Activated CD8-positive, alpha-beta memory T cell treated with anti-CD3 and anti-CD28 coated beads, Interleukin-2, amount 10 ng/mL, durations not matched to agents 7 days and 5 days (primary cell): Measurements from ENCODE around the gene MAPK11. TPM values are rescaled to one million over a fixed set of nuclear protein-coding genes. Genes with fewer than 3 reads are reported as not detected.
"Not testable (repeated sequence)": the region's sequence is repeated elsewhere in the genome, so short reads cannot be mapped to it uniquely, and the experiment has no call there.

Source experiments
- ATAC-seq: fragments of 150-1000 bp; cut with Tn5 transposase; one replicate; pipeline ENCODE4 v1.10.0; 2021; ENCODE audit warnings: moderate library complexity
- CTCF ChIA-PET: fragments of 350-600 bp; sonication (Branson Sonifier 250); formaldehyde crosslinking; loops from one replicate; lab custom pipeline; 2021; ENCODE audit warnings: antibody characterized with exemption; lab: Charles Lee
- DNase-seq: peaks from one replicate; pipeline ENCODE4 v3.0.0-alpha.2; 2020
- H3K27ac Mint-ChIP-seq: one replicate; pipeline ENCODE4 v1.8.0; 2021; ENCODE audit warnings: mild to moderate bottlenecking, mixed read lengths
- H3K27me3 Mint-ChIP-seq: one replicate; pipeline ENCODE4 v1.8.0; 2021; ENCODE audit warnings: mixed read lengths
- H3K36me3 Mint-ChIP-seq: one replicate; pipeline ENCODE4 v1.8.0; 2021; ENCODE audit warnings: mild to moderate bottlenecking, mixed read lengths
- H3K4me1 Mint-ChIP-seq: one replicate; pipeline ENCODE4 v1.8.0; 2021; ENCODE audit warnings: mixed read lengths
- H3K4me3 Mint-ChIP-seq: one replicate; pipeline ENCODE4 v1.8.0; 2021; ENCODE audit warnings: mild to moderate bottlenecking, moderate library complexity, mixed read lengths
- H3K9me3 Mint-ChIP-seq: one replicate; pipeline ENCODE4 v1.8.0; 2022; ENCODE audit warnings: low read depth, mixed read lengths
- total RNA-seq, 2 experiments: library from RNA; stranded (reverse); gene quantifications; one replicate each; pipeline ENCODE4 v1.2.3, GENCODE V29; 2021

MAPK11 gene
- total RNA-seq, 2 experiments from 2014 or later: 16.5 to 18.5 TPM

GRCh38 chr22:50275181-50276055 lies 5.2 kb upstream of the MAPK11 start:
- Mint-ChIP-seq H3K27ac (no peak overlapping the region), H3K4me3 (no peak overlapping the region), H3K9me3 (no peaks in the 10 kb centered on the region), H3K27me3 (peaks cover 5% of the 10 kb centered on the region), H3K36me3 (no peaks in the 10 kb centered on the region), H3K4me1 (peaks cover 9% of the 10 kb centered on the region)
- DNase-seq (no peak), ATAC-seq (no peak)
- CTCF ChIA-PET: interaction anchor here (1.0 to 6.3 kb wide), 21 partner anchors 9 to 416 kb away, joined by 3 to 105 read pairs (median 11); partner anchors contain the start of genes DENND6B, HDAC10 and MAPK12

GRCh38 chr22:50274771-50275170 lies 4.6 kb upstream of the MAPK11 start:
- H3K27me3 Mint-ChIP-seq: peaks cover 5% of the 10 kb centered on the region
- no peaks in the 10 kb centered on the region for H3K9me3 Mint-ChIP-seq
- no peak for DNase-seq
- H3K27ac Mint-ChIP-seq: no peak overlapping the region
- peaks cover 9% of the 10 kb centered on the region for H3K4me1 Mint-ChIP-seq
- no peaks in the 10 kb centered on the region for H3K36me3 Mint-ChIP-seq
- no peak for ATAC-seq
- no peak overlapping the region for H3K4me3 Mint-ChIP-seq
- CTCF ChIA-PET: interaction anchor here (0.7 to 6.3 kb wide), 5 partner anchors 34 to 346 kb away, joined by 3 to 105 read pairs (median 15); partner anchors contain the start of gene DENND6B

GRCh38 chr22:50274311-50274710 lies 4.1 kb upstream of the MAPK11 start:
- DNase-seq: peak; percentile 70
- Mint-ChIP-seq H3K4me3 (no peak overlapping the region), H3K27ac (no peak overlapping the region), H3K4me1 (peaks cover 11% of the 10 kb centered on the region), H3K9me3 (no peaks in the 10 kb centered on the region), H3K27me3 (peaks cover 5% of the 10 kb centered on the region), H3K36me3 (no peaks in the 10 kb centered on the region)
- CTCF ChIA-PET: interaction anchor here (0.7 to 6.3 kb wide), 6 partner anchors 23 to 346 kb away, joined by 3 to 105 read pairs (median 8); partner anchors contain the start of genes DENND6B and HDAC10
- no peak for ATAC-seq

GRCh38 chr22:50273781-50274180 lies 3.6 kb upstream of the MAPK11 start:
- CTCF ChIA-PET: interaction anchor here (0.9 to 6.3 kb wide), 7 partner anchors 19 to 224 kb away, joined by 3 to 105 read pairs (median 6); partner anchors contain the start of genes DENND6B and HDAC10
- not testable (repeated sequence) for H3K27ac Mint-ChIP-seq, H3K27me3 Mint-ChIP-seq, H3K9me3 Mint-ChIP-seq, ATAC-seq, H3K36me3 Mint-ChIP-seq, H3K4me3 Mint-ChIP-seq, DNase-seq
- peaks cover 11% of the 10 kb centered on the region for H3K4me1 Mint-ChIP-seq

GRCh38 chr22:50273352-50273751 lies 3.2 kb upstream of the MAPK11 start:
- H3K4me1 Mint-ChIP-seq: peaks cover 14% of the 10 kb centered on the region
- H3K4me3 Mint-ChIP-seq, H3K27ac Mint-ChIP-seq, H3K36me3 Mint-ChIP-seq, H3K27me3 Mint-ChIP-seq, H3K9me3 Mint-ChIP-seq, ATAC-seq, DNase-seq: not testable (repeated sequence)
- CTCF ChIA-PET: interaction anchor here (0.9 to 6.3 kb wide), 7 partner anchors 20 to 225 kb away, joined by 3 to 105 read pairs (median 6); partner anchors contain the start of genes DENND6B and HDAC10

GRCh38 chr22:50272044-50272802 lies 2.0 kb upstream of the MAPK11 start:
- Mint-ChIP-seq H3K27me3 (peaks cover 5% of the 10 kb centered on the region), H3K27ac (no peak overlapping the region), H3K36me3 (no peaks in the 10 kb centered on the region), H3K4me1 (peaks cover 18% of the 10 kb centered on the region), H3K4me3 (no peak overlapping the region), H3K9me3 (no peaks in the 10 kb centered on the region)
- ATAC-seq (no peak), DNase-seq (no peak)
- CTCF ChIA-PET: interaction anchor here (0.9 to 6.3 kb wide), 13 partner anchors 10 to 226 kb away, joined by 3 to 105 read pairs (median 5); partner anchors contain the start of genes DENND6B and HDAC10

GRCh38 chr22:50271519-50271970 lies 1.4 kb upstream of the MAPK11 start:
- peaks cover 16% of the 10 kb centered on the region for H3K4me1 Mint-ChIP-seq
- no peak overlapping the region for H3K4me3 Mint-ChIP-seq

GRCh38 chr22:50270666-50271394 lies 650 bp upstream of the MAPK11 start:
- peaks cover 16% of the 10 kb centered on the region for H3K4me1 Mint-ChIP-seq
- CTCF ChIA-PET: interaction anchor here (1.2 to 6.3 kb wide), 4 partner anchors 20 to 227 kb away, joined by 3 to 105 read pairs (median 9); partner anchors contain the start of genes DENND6B and HDAC10
- peak overlapping the region; percentile 46 for H3K27ac Mint-ChIP-seq
- DNase-seq (peak; percentile 83), ATAC-seq (peak; percentile 61)
- H3K4me3 Mint-ChIP-seq: peak overlapping the region; percentile 55
- no peaks in the 10 kb centered on the region for H3K9me3 Mint-ChIP-seq
- H3K27me3 Mint-ChIP-seq: peaks cover 5% of the 10 kb centered on the region
- no peaks in the 10 kb centered on the region for H3K36me3 Mint-ChIP-seq

More at GRCh38 chr22:50271519-50271970, 1.4 kb upstream of the MAPK11 start:
- Mint-ChIP-seq H3K27me3 (peaks cover 5% of the 10 kb centered on the region), H3K27ac (no peak overlapping the region), H3K36me3 (no peaks in the 10 kb centered on the region), H3K9me3 (no peaks in the 10 kb centered on the region)
- CTCF ChIA-PET: interaction anchor here (1.1 to 6.3 kb wide), 9 partner anchors 9 to 227 kb away, joined by 3 to 105 read pairs (median 5); partner anchors contain the start of genes DENND6B and HDAC10
- ATAC-seq (peak; percentile 27), DNase-seq (peak; percentile 71)

GRCh38 chr22:50269573-50269969 lies 609 bp downstream of the MAPK11 start:
- CTCF ChIA-PET: interaction anchor here (0.6 to 4.7 kb wide), 4 partner anchors 18 to 72 kb away, joined by 3 to 25 read pairs (median 4); partner anchors contain the start of gene HDAC10
- Mint-ChIP-seq H3K4me1 (peaks cover 14% of the 10 kb centered on the region), H3K27me3 (peaks cover 5% of the 10 kb centered on the region), H3K4me3 (peak overlapping the region; percentile 58), H3K9me3 (no peaks in the 10 kb centered on the region), H3K27ac (no peak overlapping the region), H3K36me3 (no peaks in the 10 kb centered on the region)
- DNase-seq: no peak
- no peak for ATAC-seq

GRCh38 chr22:50268655-50269113 lies 1.5 kb downstream of the MAPK11 start:
- Mint-ChIP-seq H3K27ac (no peak overlapping the region), H3K9me3 (no peaks in the 10 kb centered on the region), H3K36me3 (no peaks in the 10 kb centered on the region), H3K4me1 (peaks cover 14% of the 10 kb centered on the region), H3K4me3 (peak overlapping the region; percentile 58), H3K27me3 (peaks cover 5% of the 10 kb centered on the region)
- DNase-seq: no peak
- no peak for ATAC-seq
- CTCF ChIA-PET: interaction anchor here (0.6 to 4.7 kb wide), 4 partner anchors 17 to 164 kb away, joined by 3 to 25 read pairs (median 4); partner anchors contain the start of gene HDAC10

- peaks cover 14% of the 10 kb centered on the region for H3K4me1 Mint-ChIP-seq
- no peaks in the 10 kb centered on the region for H3K9me3 Mint-ChIP-seq
- H3K27me3 Mint-ChIP-seq: peaks cover 3% of the 10 kb centered on the region
- no peaks in the 10 kb centered on the region for H3K36me3 Mint-ChIP-seq
- CTCF ChIA-PET: interaction anchor here (0.7 to 4.7 kb wide), 7 partner anchors 8 to 74 kb away, joined by 3 to 25 read pairs (median 4); partner anchors contain the start of gene HDAC10
- no peak overlapping the region for H3K4me3 Mint-ChIP-seq
- DNase-seq (peak; percentile 59), ATAC-seq (peak; percentile 4)
- no peak overlapping the region for H3K27ac Mint-ChIP-seq
Observed at GRCh38 chr22:50267591-50268390, 2.4 kb downstream of the MAPK11 start.
